Right forelimb (tissue), 1 donor: ENCODE results near the gene RP9.

Source experiments
- DNase-seq: peaks from one replicate; pipeline ENCODE4 v3.0.0-alpha.2; 2018

The RP9 gene

DNA sequence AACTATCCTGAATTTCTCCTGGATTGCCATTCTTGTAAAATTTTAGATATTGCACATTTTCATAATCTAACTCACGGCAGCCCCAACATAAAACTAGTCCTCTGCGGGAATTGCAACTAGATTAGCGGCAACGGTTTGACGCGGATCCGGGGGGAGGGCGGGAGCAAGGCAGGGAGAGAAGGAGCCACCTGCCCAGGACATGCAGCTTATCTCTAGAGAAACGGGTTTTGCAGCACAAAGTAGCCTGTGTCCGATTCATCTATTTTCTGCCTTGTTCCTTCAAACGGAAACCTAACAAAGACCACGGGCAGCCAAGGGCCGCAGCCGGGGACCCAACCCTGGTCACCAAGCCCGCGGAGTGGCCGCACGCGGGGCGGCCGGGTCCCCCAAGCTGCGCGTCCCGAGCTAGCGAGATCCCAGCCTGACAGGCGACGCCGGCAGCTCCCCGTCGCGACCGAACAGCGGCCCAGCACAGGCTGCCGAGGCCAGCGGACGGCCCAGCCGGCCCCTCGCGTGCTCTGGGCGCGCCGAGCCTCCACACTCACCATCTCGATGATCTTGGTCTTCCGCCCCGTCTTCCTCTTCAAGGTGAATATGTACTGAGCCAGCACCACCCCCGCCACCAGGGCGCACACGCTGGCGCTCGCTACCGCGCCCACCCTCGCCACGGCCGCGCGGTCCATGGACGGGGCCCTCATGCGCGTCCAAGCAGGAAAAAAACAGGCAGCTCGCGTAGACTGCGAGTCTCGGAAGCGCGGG is 47.0 kb downstream of the RP9 start, which contains the start of gene NT5C3A:
Gene NT5C3A (minus strand): TSS at position 754 of the 759 bp plus-strand sequence. CDS start 71 bp downstream, at position 683.
- DNase-seq, result no peak

GRCh38 chr7:33061282-33061937 is 47.8 kb downstream of the RP9 start:
- DNase-seq, result no peak

GRCh38 chr7:33059635-33060034 is 49.6 kb downstream of the RP9 start:
- no peak for DNase-seq

- no peak for DNase-seq
Measured at GRCh38 chr7:33055158-33055557, 54.0 kb downstream of the RP9 start.

GRCh38 chr7:33054261-33054964 is 54.8 kb downstream of the RP9 start:
- DNase-seq, result no peak

DNA sequence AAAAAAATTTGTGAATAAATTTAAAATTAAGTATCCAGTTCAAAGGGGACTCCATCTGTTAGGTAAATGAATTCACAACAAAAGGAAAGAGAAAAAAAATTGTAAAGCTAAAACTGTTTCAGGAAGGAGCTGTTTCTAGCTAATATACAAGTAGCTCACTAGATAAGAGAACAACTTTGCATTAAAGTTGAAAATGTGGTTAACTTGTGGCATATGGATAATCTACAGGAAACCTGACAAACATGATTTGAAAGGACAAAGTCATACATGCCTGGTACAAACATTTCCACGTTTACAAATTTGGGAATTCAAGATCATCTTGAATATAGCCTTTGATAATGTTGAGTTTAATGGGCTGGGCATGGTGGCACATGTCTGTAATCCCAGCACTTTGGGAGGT is 55.5 kb downstream of the RP9 start:
- DNase-seq, result no peak

DNA sequence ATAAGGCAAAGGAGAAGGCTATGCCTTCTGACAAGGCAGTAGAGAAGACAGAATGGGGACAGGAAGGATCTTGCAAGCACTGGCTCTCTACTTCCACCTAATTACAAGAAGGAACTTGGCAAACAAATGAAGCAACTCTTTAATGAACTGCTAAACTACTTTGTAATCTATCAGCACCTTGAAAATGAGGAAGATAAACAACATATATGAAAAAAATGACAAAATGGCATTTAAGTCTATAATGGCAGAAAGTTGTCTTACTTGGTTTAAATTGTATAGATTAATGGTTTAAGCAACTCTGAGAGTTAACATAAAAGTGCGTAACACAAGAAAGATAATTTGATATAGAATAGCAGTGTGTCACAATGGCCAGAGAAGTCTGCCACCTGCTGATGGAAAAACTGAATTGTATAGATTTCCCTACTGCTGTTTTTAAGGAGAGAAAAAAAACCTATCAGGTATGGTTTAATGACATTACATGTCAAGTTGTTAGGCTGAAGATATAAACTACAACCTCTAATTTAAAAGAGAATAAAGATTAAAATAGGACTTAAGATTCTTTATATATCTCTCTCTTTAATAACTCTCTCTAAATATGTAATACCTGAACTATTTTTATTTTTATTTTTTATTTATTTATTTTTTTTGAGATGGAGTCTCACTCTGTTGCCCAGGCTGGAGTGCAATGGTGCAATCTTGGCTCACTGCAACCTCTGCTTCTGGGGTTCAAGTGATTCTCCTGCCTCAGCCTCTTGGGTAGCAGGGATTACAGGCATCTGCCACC is 58.5 kb downstream of the RP9 start:
- DNase-seq, result no peak

DNA sequence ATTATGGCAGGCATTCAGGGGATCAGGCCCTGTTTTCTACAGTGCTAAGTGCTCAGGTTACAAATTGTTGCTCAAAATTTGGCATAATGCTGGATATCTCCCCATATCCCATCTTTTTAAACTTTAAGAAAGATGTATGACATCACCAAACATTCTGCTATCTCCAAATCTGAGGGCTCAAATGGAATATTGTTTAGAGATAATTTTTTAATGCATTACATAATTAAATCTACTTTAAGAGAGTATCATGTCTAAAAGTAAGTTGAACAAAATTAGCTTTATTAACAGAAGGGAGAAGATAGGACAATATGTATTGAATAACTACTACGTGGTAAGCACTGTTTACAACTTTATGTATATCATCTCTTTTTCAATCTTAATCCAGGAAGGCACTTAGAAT is 60.5 kb downstream of the RP9 start:
- DNase-seq, result no peak

- DNase-seq, result no peak
Measured at GRCh38 chr7:33048257-33048656, 60.9 kb downstream of the RP9 start.

- no peak for DNase-seq
Measured at GRCh38 chr7:33044986-33045385, 64.2 kb downstream of the RP9 start.
